CD4-positive, alpha-beta memory T cell (primary cell): Measurements from ENCODE around the gene PTGES. TPM values are rescaled to one million over a fixed set of nuclear protein-coding genes. Genes with fewer than 3 reads are reported as not detected.

ENCODE experiments used
- CTCF ChIA-PET: fragments of 350-600 bp; sonication (Branson Sonifier 250); formaldehyde crosslinking; loops from one replicate; lab custom pipeline; 2021; ENCODE audit warnings: inconsistent platforms; ENCODE audit not compliant: partially characterized antibody; lab: Charles Lee
- POLR2A ChIA-PET: fragments of 350-600 bp; sonication (Branson Sonifier 250); formaldehyde crosslinking; loops from one replicate; lab custom pipeline; 2021; ENCODE audit not compliant: partially characterized antibody; lab: Charles Lee
- DNase-seq, 5 donors: peaks; one replicate each; pipeline versions ENCODE4 v3.0.0 to v3.0.0-alpha.2; 2020 to 2022; ENCODE audit warnings: mixed read lengths in 1 of 5
- H3K27ac ChIP-seq: one replicate; pipeline ENCODE4 v1.7.0; 2013; ENCODE audit warnings: low read depth, low read length
- H3K27me3 ChIP-seq: 2 replicates; pipeline ENCODE4 v1.7.0; 2013; ENCODE audit warnings: mild to moderate bottlenecking, low read length, moderate library complexity; ENCODE audit not compliant: insufficient read depth
- H3K36me3 ChIP-seq: 2 replicates; pipeline ENCODE4 v1.7.0; 2013; ENCODE audit warnings: mild to moderate bottlenecking, low read length, moderate library complexity; ENCODE audit not compliant: insufficient read depth
- H3K4me1 ChIP-seq: 2 replicates; pipeline ENCODE4 v1.7.0; 2013; ENCODE audit warnings: mild to moderate bottlenecking, low read length, moderate library complexity; ENCODE audit not compliant: insufficient read depth
- H3K4me3 ChIP-seq, 2 donors: one replicate each; pipeline ENCODE4 v1.7.0; 2013; ENCODE audit warnings: low read length in 2 of 2, mild to moderate bottlenecking in 1 of 2
- H3K9me3 ChIP-seq, 2 donors: one replicate each; pipeline ENCODE4 v1.7.0; 2013; ENCODE audit warnings: low read length in 2 of 2, control low read depth in 1 of 2; ENCODE audit not compliant: control insufficient read depth in 1 of 2
- H3K27ac Mint-ChIP-seq, 7 donors: one replicate each; pipeline ENCODE4 v1.8.0; 2020 to 2021; ENCODE audit warnings: mixed read lengths in 7 of 7, mild to moderate bottlenecking in 6 of 7, inconsistent platforms in 3 of 7, moderate library complexity in 3 of 7
- H3K27me3 Mint-ChIP-seq, 2 donors: one replicate each; pipeline ENCODE4 v1.8.0; 2020 to 2021; ENCODE audit warnings: mixed read lengths in 2 of 2
- H3K36me3 Mint-ChIP-seq, 2 donors: one replicate each; pipeline ENCODE4 v1.8.0; 2020 to 2021; ENCODE audit warnings: mixed read lengths in 2 of 2, inconsistent platforms in 1 of 2, mild to moderate bottlenecking in 1 of 2
- H3K4me1 Mint-ChIP-seq, 4 donors: one replicate each; pipeline ENCODE4 v1.8.0; 2020 to 2021; ENCODE audit warnings: mixed read lengths in 4 of 4, mild to moderate bottlenecking in 1 of 4
- H3K4me3 Mint-ChIP-seq, 8 donors: one replicate each; pipeline ENCODE4 v1.8.0; 2020 to 2021; ENCODE audit warnings: mixed read lengths in 8 of 8, mild to moderate bottlenecking in 7 of 8, moderate library complexity in 6 of 8, inconsistent platforms in 3 of 8
- H3K9me3 Mint-ChIP-seq, 8 donors: one replicate each; pipeline ENCODE4 v1.8.0; 2020 to 2021; ENCODE audit warnings: mixed read lengths in 8 of 8, mild to moderate bottlenecking in 5 of 8, inconsistent platforms in 3 of 8, moderate library complexity in 1 of 8
- intact Hi-C: fragments of 100-400 bp; cut with micrococcal nuclease; formaldehyde crosslinking; loops from one replicate; pipeline ENCODE4 v1.15.1; 2023
- polyA plus RNA-seq, 2 donors: library from polyadenylated mRNA; unstranded; fragments of 300-500 nt; fragmentation: Illumina TruSeq; gene quantifications; one replicate each; pipeline ENCODE4 v1.2.3, GENCODE V29; 2021
- total RNA-seq, 2 experiments: library from RNA; stranded (reverse); gene quantifications; one replicate each; pipeline ENCODE4 v1.2.3, GENCODE V29; 2021

Gene PTGES
- total and polyA plus RNA-seq, 4 experiments from 2014 or later = not detected

DNA sequence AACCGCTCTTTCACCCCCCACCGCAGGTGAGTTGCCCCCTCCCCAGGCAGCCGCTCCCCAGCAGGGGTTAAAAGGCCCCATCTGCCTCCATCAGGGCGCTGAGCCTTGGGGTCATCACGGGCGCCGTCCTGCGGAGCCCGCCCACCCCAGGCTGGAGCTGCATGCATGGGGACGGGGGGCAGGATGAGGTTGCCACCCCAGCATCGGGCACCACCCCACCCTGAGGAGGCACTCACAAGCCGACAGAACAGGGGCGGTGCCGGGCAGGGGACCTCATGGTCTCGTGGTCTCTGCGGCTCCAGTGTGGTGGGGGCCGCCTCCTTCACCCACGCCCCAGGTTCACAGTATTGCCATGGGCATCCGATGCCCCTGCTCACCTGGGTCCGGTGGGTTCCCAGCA is 16.5 kb downstream of the PTGES start:
- Histone ChIP-seq H3K27ac (no peak overlapping the region), H3K4me3 (no peak overlapping the region), H3K9me3 (no peaks in the 10 kb centered on the region), H3K27me3 (no peaks in the 10 kb centered on the region), H3K4me1 (peaks cover 13% of the 10 kb centered on the region), H3K36me3 (no peaks in the 10 kb centered on the region)
- POLR2A ChIA-PET = no interaction called here
- no peak for DNase-seq
- no peak overlapping the region for H3K4me3 Mint-ChIP-seq
- H3K9me3 Mint-ChIP-seq = no peaks in the 10 kb centered on the region
- no peak overlapping the region for H3K27ac Mint-ChIP-seq
- CTCF ChIA-PET = interaction anchor here (1.6 to 4.8 kb wide), 5 partner anchors 13 to 54 kb away, joined by 6 to 77 read pairs (median 17); no protein-coding TSS in a partner anchor
- no peaks in the 10 kb centered on the region for H3K36me3 Mint-ChIP-seq
- peaks cover 0 to 2% of the 10 kb centered on the region in 2 donors for H3K27me3 Mint-ChIP-seq
- intact Hi-C loops = loop anchor here (5.0 kb wide), 1 partner anchor 506 kb away; no protein-coding TSS in a partner anchor
- peaks cover 5 to 13% (median 10%) of the 10 kb centered on the region in 4 donors for H3K4me1 Mint-ChIP-seq

DNA sequence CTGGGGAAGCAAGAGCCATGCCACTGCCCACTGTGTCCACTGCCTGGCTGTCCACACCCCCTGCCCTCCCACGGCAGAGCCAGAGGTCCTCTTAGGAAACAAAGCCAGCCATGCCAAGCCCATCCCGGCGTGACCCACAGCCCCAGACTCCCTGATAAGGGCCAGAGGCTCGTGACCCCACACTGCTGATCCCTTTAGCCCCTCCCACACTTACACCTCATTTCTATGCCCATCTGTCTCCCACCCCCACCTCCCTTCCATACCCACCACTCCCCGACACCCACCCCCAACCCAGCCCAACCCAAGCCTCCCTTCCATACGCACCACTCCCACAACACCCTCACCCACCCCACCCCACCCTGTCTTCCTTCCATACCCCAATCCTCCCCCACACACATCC is 17.3 kb downstream of the PTGES start:
- no peak overlapping the region for H3K4me3 ChIP-seq
- H3K4me1 ChIP-seq = peaks cover 13% of the 10 kb centered on the region
- Mint-ChIP-seq H3K4me3 (no peak overlapping the region), H3K27me3 (peaks cover 0 to 2% of the 10 kb centered on the region in 2 donors), H3K36me3 (no peaks in the 10 kb centered on the region), H3K4me1 (peaks cover 5 to 13% (median 10%) of the 10 kb centered on the region in 4 donors), H3K9me3 (no peaks in the 10 kb centered on the region), H3K27ac (no peak overlapping the region)
- intact Hi-C loops = loop anchor here (5.0 kb wide), 1 partner anchor 507 kb away; no protein-coding TSS in a partner anchor
- CTCF ChIA-PET = interaction anchor here (1.6 to 4.8 kb wide), 2 partner anchors 48 to 49 kb away, joined by 4 to 77 read pairs; no protein-coding TSS in a partner anchor
- no peak overlapping the region for H3K27ac ChIP-seq
- H3K36me3 ChIP-seq = no peaks in the 10 kb centered on the region
- no peaks in the 10 kb centered on the region for H3K9me3 ChIP-seq
- no peaks in the 10 kb centered on the region for H3K27me3 ChIP-seq
- DNase-seq = no peak
- POLR2A ChIA-PET = no interaction called here

DNA sequence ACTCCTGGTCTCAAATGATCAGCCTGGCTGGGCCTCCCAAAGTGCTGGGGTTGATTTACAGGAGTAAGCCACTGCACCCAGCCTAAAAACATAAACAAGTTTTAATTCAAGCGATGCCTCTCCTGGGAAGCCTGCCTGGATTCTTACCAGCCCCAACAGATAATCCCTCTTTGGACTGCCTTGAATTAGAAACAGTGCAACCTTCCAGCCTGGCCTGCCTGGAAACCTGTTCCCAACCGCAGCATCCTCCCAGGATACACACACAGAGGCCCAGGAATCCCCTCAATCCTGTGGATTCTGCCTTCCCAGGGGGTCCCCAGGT is 19.2 kb downstream of the PTGES start:
- CTCF ChIA-PET = no interaction called here
- no peaks in the 10 kb centered on the region for H3K9me3 Mint-ChIP-seq

DNA sequence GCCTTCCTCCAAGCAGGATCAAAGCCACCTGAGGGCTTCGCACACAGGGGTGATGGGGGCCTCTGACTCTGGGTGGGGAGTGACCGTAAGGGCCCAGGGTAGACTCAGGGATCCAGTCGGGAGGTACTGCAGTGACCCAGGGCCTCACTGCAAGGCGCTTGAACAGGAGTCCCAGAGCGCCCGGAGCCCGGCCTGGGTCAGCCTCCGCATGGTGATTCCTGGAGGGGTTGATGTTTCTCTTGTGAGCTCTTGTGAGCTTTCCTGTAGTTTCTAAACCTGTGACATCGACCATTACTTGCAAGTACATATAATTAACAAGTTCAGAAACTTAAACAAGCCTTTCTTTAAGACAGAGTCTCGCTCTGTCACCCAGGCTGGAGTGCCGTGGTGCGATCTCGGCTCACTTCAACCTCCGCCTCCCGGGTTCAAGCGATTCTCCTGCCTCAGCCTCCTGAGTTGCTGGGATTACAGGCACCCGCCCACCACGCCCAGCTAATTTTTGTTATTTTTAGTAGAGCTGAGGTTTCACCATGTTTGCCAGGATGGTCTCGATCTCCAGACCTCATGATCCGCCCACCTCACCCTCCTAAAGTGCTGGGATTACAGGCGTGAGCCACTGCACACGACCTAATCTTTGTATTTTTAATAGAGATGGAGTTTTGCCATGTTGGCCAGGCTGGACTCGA is 19.8 kb downstream of the PTGES start:
- Histone ChIP-seq H3K27me3 (no peaks in the 10 kb centered on the region), H3K9me3 (no peaks in the 10 kb centered on the region), H3K36me3 (no peaks in the 10 kb centered on the region), H3K27ac (no peak overlapping the region), H3K4me3 (no peak overlapping the region), H3K4me1 (peaks cover 8% of the 10 kb centered on the region)
- intact Hi-C loops = no loop called here
- no peak overlapping the region for H3K27ac Mint-ChIP-seq
- ChIA-PET POLR2A (no interaction called here), CTCF (no interaction called here)
- no peaks in the 10 kb centered on the region for H3K9me3 Mint-ChIP-seq
- H3K4me3 Mint-ChIP-seq = no peak overlapping the region
- no peaks in the 10 kb centered on the region for H3K36me3 Mint-ChIP-seq
- peaks cover 3 to 9% (median 6%) of the 10 kb centered on the region in 4 donors for H3K4me1 Mint-ChIP-seq
- H3K27me3 Mint-ChIP-seq = peaks cover 0 to 6% of the 10 kb centered on the region in 2 donors
- no peak for DNase-seq

More for the DNA sequence above, 19.2 kb downstream of the PTGES start:
- Histone ChIP-seq H3K4me1 (peaks cover 13% of the 10 kb centered on the region), H3K4me3 (no peak overlapping the region), H3K27ac (no peak overlapping the region), H3K27me3 (no peaks in the 10 kb centered on the region), H3K9me3 (no peaks in the 10 kb centered on the region), H3K36me3 (no peaks in the 10 kb centered on the region)
- H3K4me1 Mint-ChIP-seq = peaks cover 5 to 13% (median 9%) of the 10 kb centered on the region in 4 donors
- DNase-seq = no peak
- intact Hi-C loops = no loop called here
- POLR2A ChIA-PET = no interaction called here
- H3K27ac Mint-ChIP-seq = no peak overlapping the region
- no peak overlapping the region for H3K4me3 Mint-ChIP-seq
- no peaks in the 10 kb centered on the region for H3K36me3 Mint-ChIP-seq
- H3K27me3 Mint-ChIP-seq = peaks cover 0 to 6% of the 10 kb centered on the region in 2 donors

DNA sequence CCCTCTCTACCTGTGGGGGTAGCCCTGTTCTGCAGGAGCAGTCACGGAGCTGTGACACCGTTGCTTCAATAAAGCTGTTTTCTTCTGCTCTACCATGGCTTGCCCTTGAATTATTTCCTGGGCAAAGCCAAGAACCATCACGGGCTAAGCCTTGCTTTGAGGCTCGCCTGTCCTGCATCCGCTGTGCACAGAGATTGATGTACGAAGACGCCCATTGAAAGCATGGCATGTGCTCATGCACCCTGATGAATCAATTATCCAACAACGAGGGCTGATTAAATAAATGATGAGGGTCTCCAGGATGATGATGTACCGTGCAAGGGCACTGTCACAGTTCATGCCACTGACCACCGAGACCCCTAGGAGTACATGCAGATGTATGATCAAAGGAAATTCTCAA is 20.7 kb downstream of the PTGES start:
- peaks cover 0 to 4% of the 10 kb centered on the region in 2 donors for H3K27me3 Mint-ChIP-seq
- H3K27ac Mint-ChIP-seq = no peak overlapping the region
- H3K4me3 ChIP-seq = no peak overlapping the region
- ChIA-PET POLR2A (no interaction called here), CTCF (interaction anchor here (1.6 kb wide), 1 partner anchor 52 kb away, joined by 3 read pairs; no protein-coding TSS in a partner anchor)
- H3K9me3 ChIP-seq = no peaks in the 10 kb centered on the region
- H3K27ac ChIP-seq = no peak overlapping the region
- H3K9me3 Mint-ChIP-seq = no peaks in the 10 kb centered on the region
- H3K4me3 Mint-ChIP-seq = no peak overlapping the region
- H3K36me3 Mint-ChIP-seq = no peaks in the 10 kb centered on the region
- H3K4me1 Mint-ChIP-seq = peaks cover 0 to 2% (median 1%) of the 10 kb centered on the region in 4 donors
- intact Hi-C loops = no loop called here
- no peak for DNase-seq
- no peaks in the 10 kb centered on the region for H3K27me3 ChIP-seq
- peaks cover 3% of the 10 kb centered on the region for H3K4me1 ChIP-seq
- no peaks in the 10 kb centered on the region for H3K36me3 ChIP-seq

DNA sequence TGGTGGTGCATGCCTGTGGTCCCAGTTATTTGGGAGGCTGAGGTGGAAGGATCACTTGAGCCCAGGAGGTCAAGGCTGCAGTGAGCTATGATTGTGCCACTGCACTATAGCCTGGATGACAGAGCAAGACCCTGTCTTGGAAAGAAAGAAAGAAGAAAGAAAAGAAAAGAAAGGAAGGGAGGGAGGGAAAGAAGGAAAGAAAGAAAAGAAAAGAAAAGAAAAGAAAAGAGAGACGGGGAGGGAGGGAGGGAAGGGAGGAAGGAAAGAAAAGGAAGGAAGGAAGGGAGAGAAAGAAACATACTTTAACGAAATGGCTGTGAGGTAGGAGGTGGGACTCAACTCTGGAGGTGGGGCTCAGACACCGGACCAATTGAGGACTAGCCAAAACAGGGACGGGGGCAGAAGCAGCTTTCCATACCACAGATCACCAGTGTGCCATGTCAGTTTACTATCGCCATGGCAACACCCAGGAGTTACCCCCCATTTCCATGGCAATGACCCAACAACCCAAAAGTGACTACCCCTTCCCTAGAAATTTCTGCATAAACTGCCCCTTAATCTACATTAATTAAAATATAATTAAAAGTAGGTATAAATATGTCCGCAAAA is 21.3 kb downstream of the PTGES start:
- Mint-ChIP-seq H3K27me3 (peaks cover 0 to 6% of the 10 kb centered on the region in 2 donors), H3K4me3 (peak overlapping the region in 1 of 8 donors; percentile 27), H3K4me1 (peaks cover 0 to 3% (median under 1%) of the 10 kb centered on the region in 4 donors), H3K9me3 (no peaks in the 10 kb centered on the region), H3K36me3 (no peaks in the 10 kb centered on the region), H3K27ac (peak overlapping the region in 1 of 7 donors; percentile 15)
- no peak overlapping the region for H3K27ac ChIP-seq
- no peaks in the 10 kb centered on the region for H3K9me3 ChIP-seq
- intact Hi-C loops = no loop called here
- POLR2A ChIA-PET = no interaction called here
- H3K4me3 ChIP-seq = no peak overlapping the region
- H3K36me3 ChIP-seq = no peaks in the 10 kb centered on the region
- H3K27me3 ChIP-seq = no peaks in the 10 kb centered on the region
- H3K4me1 ChIP-seq = no peaks in the 10 kb centered on the region
- CTCF ChIA-PET = interaction anchor here (1.6 kb wide), 1 partner anchor 52 kb away, joined by 3 read pairs; no protein-coding TSS in a partner anchor
- DNase-seq = no peak

DNA sequence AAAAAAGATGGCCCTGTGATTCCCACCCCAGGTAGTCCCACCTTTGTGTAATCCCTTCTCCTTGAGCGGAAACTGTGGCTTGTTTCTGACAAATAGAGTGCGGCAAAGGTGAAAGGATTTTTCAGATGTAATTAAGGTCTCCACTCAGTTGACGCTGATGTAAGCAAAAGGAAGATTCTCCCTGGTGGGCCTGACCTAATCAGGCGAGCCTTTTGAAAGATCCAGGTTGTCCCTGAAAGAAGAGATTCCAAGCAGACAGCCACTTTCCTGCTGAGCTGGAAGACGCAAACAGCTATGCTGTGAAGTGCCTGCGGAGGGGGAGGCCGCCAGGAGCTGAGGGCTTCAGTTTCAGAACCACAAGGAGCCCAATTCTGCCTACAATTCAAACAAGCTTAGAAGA is 24.1 kb downstream of the PTGES start:
- ChIA-PET POLR2A (no interaction called here), CTCF (interaction anchor here (0.7 to 5.6 kb wide), 3 partner anchors 11 to 56 kb away, joined by 3 to 55 read pairs (median 31); no protein-coding TSS in a partner anchor)
- H3K27ac ChIP-seq = no peak overlapping the region
- H3K27me3 ChIP-seq = no peaks in the 10 kb centered on the region
- no peak for DNase-seq
- H3K4me3 Mint-ChIP-seq = no peak overlapping the region
- H3K9me3 Mint-ChIP-seq = no peaks in the 10 kb centered on the region
- no peak overlapping the region for H3K4me3 ChIP-seq
- intact Hi-C loops = no loop called here
- H3K4me1 ChIP-seq = no peaks in the 10 kb centered on the region
- H3K36me3 Mint-ChIP-seq = no peaks in the 10 kb centered on the region
- H3K27me3 Mint-ChIP-seq = peaks cover 0 to 6% of the 10 kb centered on the region in 2 donors
- peaks cover 0 to 4% (median under 1%) of the 10 kb centered on the region in 4 donors for H3K4me1 Mint-ChIP-seq
- H3K27ac Mint-ChIP-seq = no peak overlapping the region
- no peaks in the 10 kb centered on the region for H3K9me3 ChIP-seq
- H3K36me3 ChIP-seq = no peaks in the 10 kb centered on the region
